ENCODE results near the gene ACADL. TPM values are rescaled to one million over a fixed set of nuclear protein-coding genes. Genes with fewer than 3 reads are reported as not detected.

Gene ACADL
- total RNA-seq, 1 donor from 2014 or later: 45.4 TPM

GRCh38 chr2:210207929-210208328 lies 17.3 kb downstream of the ACADL start:
- ATAC-seq (no peak), DNase-seq (no peak)
- Histone ChIP-seq H3K27me3 (ENCODE audit: low read depth) (no peaks in the 10 kb centered on the region), H3K9me3 (no peaks in the 10 kb centered on the region), H3K36me3 (peaks cover 4% of the 10 kb centered on the region), H3K4me1 (no peaks in the 10 kb centered on the region), H3K27ac (no peak overlapping the region), H3K4me3 (no peak overlapping the region)
- intact Hi-C loops (cut with DNase I): no loop called here
- no peak for TF ChIP-seq CTCF (IDR thresholded peaks at IDR 0.05)

DNA sequence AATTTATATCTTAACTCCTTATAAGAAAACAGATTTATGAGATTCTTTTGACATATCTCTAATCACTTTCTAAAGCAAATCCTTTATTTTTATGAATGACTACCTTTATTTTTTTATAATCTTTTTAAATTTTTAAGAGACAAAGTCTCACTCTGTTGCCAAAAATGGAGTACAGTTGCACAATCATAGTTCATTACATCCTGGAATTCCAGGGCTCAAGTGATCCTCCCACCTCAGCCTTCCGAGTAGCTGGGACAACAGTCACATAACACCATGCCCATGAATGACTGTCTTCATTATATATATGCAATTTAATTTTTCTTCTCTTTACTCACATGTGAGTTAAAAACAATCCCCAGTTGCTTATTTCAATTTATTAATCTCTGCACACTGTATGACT lies 21.7 kb downstream of the ACADL start:
- Histone ChIP-seq H3K4me1 (peaks cover 3% of the 10 kb centered on the region), H3K27me3 (ENCODE audit: low read depth) (no peaks in the 10 kb centered on the region), H3K9me3 (no peaks in the 10 kb centered on the region), H3K4me3 (no peak overlapping the region), H3K27ac (no peak overlapping the region), H3K36me3 (no peaks in the 10 kb centered on the region)
- TF ChIP-seq CTCF (IDR thresholded peaks at IDR 0.05): no peak
- DNase-seq: no peak
- intact Hi-C loops (cut with DNase I): no loop called here
- ATAC-seq: no peak

- Histone ChIP-seq H3K27me3 (ENCODE audit: low read depth) (no peaks in the 10 kb centered on the region), H3K36me3 (no peaks in the 10 kb centered on the region), H3K4me1 (peaks cover 7% of the 10 kb centered on the region), H3K4me3 (no peak overlapping the region), H3K27ac (no peak overlapping the region), H3K9me3 (no peaks in the 10 kb centered on the region)
- no peak for ATAC-seq
- no peak for DNase-seq
- intact Hi-C loops (cut with DNase I): no loop called here
- no peak for TF ChIP-seq CTCF (IDR thresholded peaks at IDR 0.05)
Measured at GRCh38 chr2:210203147-210203546, 22.1 kb downstream of the ACADL start.

- no peak for DNase-seq
Measured at GRCh38 chr2:210199854-210200253, 25.4 kb downstream of the ACADL start.

GRCh38 chr2:210199186-210199765 lies 26.0 kb downstream of the ACADL start:
- no peaks in the 10 kb centered on the region for H3K36me3 ChIP-seq
- H3K4me1 ChIP-seq: peaks cover 16% of the 10 kb centered on the region
- DNase-seq: no peak

More at GRCh38 chr2:210199854-210200253, 25.4 kb downstream of the ACADL start:
- Histone ChIP-seq H3K27ac (no peak overlapping the region), H3K4me1 (peaks cover 15% of the 10 kb centered on the region), H3K36me3 (no peaks in the 10 kb centered on the region), H3K27me3 (ENCODE audit: low read depth) (no peaks in the 10 kb centered on the region), H3K4me3 (no peak overlapping the region), H3K9me3 (no peaks in the 10 kb centered on the region)
- ATAC-seq: peak; percentile 69 to 81
- intact Hi-C loops (cut with DNase I): no loop called here
- no peak for TF ChIP-seq CTCF (IDR thresholded peaks at IDR 0.05)

More at GRCh38 chr2:210199186-210199765, 26.0 kb downstream of the ACADL start:
- Histone ChIP-seq H3K4me3 (no peak overlapping the region), H3K27me3 (ENCODE audit: low read depth) (no peaks in the 10 kb centered on the region), H3K27ac (no peak overlapping the region), H3K9me3 (no peaks in the 10 kb centered on the region)
- intact Hi-C loops (cut with DNase I): no loop called here
- TF ChIP-seq CTCF (IDR thresholded peaks at IDR 0.05): peak; percentile 67
- peak; percentile 48 to 66 for ATAC-seq
